A673 (cell line): ENCODE data around the gene APCDD1L. TPM values are rescaled to one million over a fixed set of nuclear protein-coding genes. Genes with fewer than 3 reads are reported as not detected.

Experiments
- BruUV-seq: library from RNA; stranded (reverse); fragments of 400-500 nt; replicated peaks from 2 replicates; lab custom pipeline; 2021; lab: Mats Ljungman, UMichigan
- CTCF ChIA-PET: fragments of 300-600 bp; sonication (Branson Sonifier 250); formaldehyde crosslinking; loops from one replicate; lab custom pipeline; 2022; ENCODE audit warnings: antibody characterized with exemption; lab: Charles Lee
- POLR2A ChIA-PET: fragments of 300-600 bp; sonication (Branson Sonifier 250); formaldehyde crosslinking; loops from one replicate; lab custom pipeline; 2022; ENCODE audit warnings: antibody characterized with exemption; ENCODE audit not compliant: low non-redundant PET; lab: Charles Lee
- DNase-seq: peaks from one replicate; pipeline ENCODE4 v3.0.0-alpha.2; 2015; ENCODE audit warnings: low spot score
- H3K27ac ChIP-seq: fragments of 200-600 bp; sonication (generic); 2 replicates; pipeline ENCODE4 v1.5.1; 2016; ENCODE audit warnings: mixed run types, low read depth, mild to moderate bottlenecking, mixed read lengths, antibody characterized with exemption, low read length; ENCODE audit not compliant: poor library complexity, severe bottlenecking
- H3K27me3 ChIP-seq: fragments of 200-600 bp; sonication (generic); replicated peaks from 2 replicates; pipeline ENCODE4 v1.6.1; 2017; ENCODE audit warnings: mixed run types, low read depth, mild to moderate bottlenecking, mixed read lengths, antibody characterized with exemption, low read length; ENCODE audit not compliant: insufficient read depth, poor library complexity
- H3K36me3 ChIP-seq: fragments of 200-600 bp; sonication (generic); 2 replicates; pipeline ENCODE4 v1.6.1; 2016; ENCODE audit warnings: mixed run types, mild to moderate bottlenecking, mixed read lengths, antibody characterized with exemption, low read length; ENCODE audit not compliant: insufficient read depth, poor library complexity, severe bottlenecking
- H3K4me1 ChIP-seq: fragments of 200-600 bp; sonication (generic); 2 replicates; pipeline ENCODE4 v1.6.1; 2017; ENCODE audit warnings: mixed run types, mild to moderate bottlenecking, mixed read lengths, antibody characterized with exemption, low read length; ENCODE audit not compliant: insufficient read depth, poor library complexity, severe bottlenecking
- H3K4me3 ChIP-seq: fragments of 200-600 bp; sonication (generic); 2 replicates; pipeline ENCODE4 v1.5.1; 2016; ENCODE audit warnings: low read depth, mixed run types, mild to moderate bottlenecking, mixed read lengths, low read length; ENCODE audit not compliant: poor library complexity, severe bottlenecking
- H3K9me3 ChIP-seq: fragments of 200-600 bp; sonication (generic); 2 replicates; pipeline ENCODE4 v1.6.1; 2016; ENCODE audit warnings: mixed run types, low read depth, mild to moderate bottlenecking, mixed read lengths, antibody characterized with exemption, low read length; ENCODE audit not compliant: poor library complexity, severe bottlenecking
- EZH2 ChIP-seq: fragments of 200-600 bp; sonication (generic); IDR thresholded peaks from 2 replicates; pipeline ENCODE4 v1.6.1; 2017; ENCODE audit warnings: borderline replicate concordance, low read depth, mild to moderate bottlenecking, mixed read lengths, antibody characterized with exemption, low read length; ENCODE audit not compliant: poor library complexity, severe bottlenecking
- intact Hi-C: fragments of 100-400 bp; cut with micrococcal nuclease; formaldehyde crosslinking; loops from one replicate; pipeline ENCODE4 v1.10.0; 2022; ENCODE audit not compliant: unreplicated experiment
- total RNA-seq: library from RNA; stranded (reverse); gene quantifications from 2 replicates; pipeline ENCODE4 v1.2.3, GENCODE V29; 2021
- TF ChIP-seq, protein P1 (sequence below): fragments of 300-800, 200-600 bp; sonication (generic); conservative IDR thresholded peaks from 2 replicates; pipeline ENCODE4 v1.5.1; 2017; ENCODE audit warnings: low read depth, mild to moderate bottlenecking, antibody characterized with exemption, low read length, moderate library complexity, mixed read lengths

The APCDD1L gene
- total RNA-seq, 1 experiment from 2014 or later: not detected

GRCh38 chr20:58418949-58419748, 96.0 kb downstream of the APCDD1L start:
- DNase-seq: no peak
- POLR2A ChIA-PET: no interaction called here
- H3K27ac ChIP-seq: no peak overlapping the region
- peaks cover 6% of the 10 kb centered on the region for H3K4me1 ChIP-seq
- intact Hi-C loops: no loop called here
- H3K27me3 ChIP-seq: no peaks in the 10 kb centered on the region
- TF ChIP-seq, protein P1, sequence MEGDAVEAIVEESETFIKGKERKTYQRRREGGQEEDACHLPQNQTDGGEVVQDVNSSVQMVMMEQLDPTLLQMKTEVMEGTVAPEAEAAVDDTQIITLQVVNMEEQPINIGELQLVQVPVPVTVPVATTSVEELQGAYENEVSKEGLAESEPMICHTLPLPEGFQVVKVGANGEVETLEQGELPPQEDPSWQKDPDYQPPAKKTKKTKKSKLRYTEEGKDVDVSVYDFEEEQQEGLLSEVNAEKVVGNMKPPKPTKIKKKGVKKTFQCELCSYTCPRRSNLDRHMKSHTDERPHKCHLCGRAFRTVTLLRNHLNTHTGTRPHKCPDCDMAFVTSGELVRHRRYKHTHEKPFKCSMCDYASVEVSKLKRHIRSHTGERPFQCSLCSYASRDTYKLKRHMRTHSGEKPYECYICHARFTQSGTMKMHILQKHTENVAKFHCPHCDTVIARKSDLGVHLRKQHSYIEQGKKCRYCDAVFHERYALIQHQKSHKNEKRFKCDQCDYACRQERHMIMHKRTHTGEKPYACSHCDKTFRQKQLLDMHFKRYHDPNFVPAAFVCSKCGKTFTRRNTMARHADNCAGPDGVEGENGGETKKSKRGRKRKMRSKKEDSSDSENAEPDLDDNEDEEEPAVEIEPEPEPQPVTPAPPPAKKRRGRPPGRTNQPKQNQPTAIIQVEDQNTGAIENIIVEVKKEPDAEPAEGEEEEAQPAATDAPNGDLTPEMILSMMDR: no peak
- no peak for TF ChIP-seq EZH2
- CTCF ChIA-PET: no interaction called here
- no peak overlapping the region for H3K4me3 ChIP-seq
- H3K9me3 ChIP-seq: no peaks in the 10 kb centered on the region
- no TSS peak for BruUV-seq
- peaks cover 9% of the 10 kb centered on the region for H3K36me3 ChIP-seq

- peaks cover 9% of the 10 kb centered on the region for H3K36me3 ChIP-seq
- no peak for DNase-seq
- BruUV-seq: no TSS peak
- H3K9me3 ChIP-seq: no peaks in the 10 kb centered on the region
- POLR2A ChIA-PET: no interaction called here
- no peaks in the 10 kb centered on the region for H3K27me3 ChIP-seq
- peaks cover under 1% of the 10 kb centered on the region for H3K4me1 ChIP-seq
- TF ChIP-seq, protein P1: no peak
- no peak for TF ChIP-seq EZH2
- H3K27ac ChIP-seq: no peak overlapping the region
- intact Hi-C loops: no loop called here
- CTCF ChIA-PET: no interaction called here
- no peak overlapping the region for H3K4me3 ChIP-seq
Observed at GRCh38 chr20:58417438-58417837, 97.8 kb downstream of the APCDD1L start.

GRCh38 chr20:58416835-58417234, 98.4 kb downstream of the APCDD1L start:
- intact Hi-C loops: no loop called here
- ChIA-PET POLR2A (no interaction called here), CTCF (no interaction called here)
- Histone ChIP-seq H3K9me3 (no peaks in the 10 kb centered on the region), H3K4me3 (no peak overlapping the region), H3K36me3 (peaks cover 9% of the 10 kb centered on the region), H3K4me1 (no peaks in the 10 kb centered on the region), H3K27ac (no peak overlapping the region), H3K27me3 (no peaks in the 10 kb centered on the region)
- DNase-seq: no peak
- TF ChIP-seq, protein P1: no peak
- TF ChIP-seq EZH2: no peak
- no TSS peak for BruUV-seq
